ENCODE results near the gene ZNF148.

DNA sequence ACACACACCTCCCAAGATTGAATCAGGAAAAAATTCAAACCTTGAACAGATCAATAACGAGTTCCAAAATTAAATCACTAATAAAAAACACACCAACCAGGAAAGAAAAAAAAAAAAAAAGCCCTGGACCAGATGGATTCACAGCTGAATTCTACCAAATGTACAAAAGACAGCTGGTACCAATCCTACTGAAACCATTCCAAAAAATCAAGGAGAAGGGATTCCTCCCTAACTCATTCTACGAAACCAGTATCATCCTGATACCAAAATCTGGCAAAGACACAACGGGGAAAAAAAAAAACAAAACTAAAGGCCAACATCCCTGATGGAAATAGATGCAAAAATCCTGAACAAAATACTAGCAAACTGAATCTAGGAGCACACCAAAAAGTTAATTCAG lies 108.2 kb downstream of the ZNF148 start:
- TF ChIP-seq, protein P1, sequence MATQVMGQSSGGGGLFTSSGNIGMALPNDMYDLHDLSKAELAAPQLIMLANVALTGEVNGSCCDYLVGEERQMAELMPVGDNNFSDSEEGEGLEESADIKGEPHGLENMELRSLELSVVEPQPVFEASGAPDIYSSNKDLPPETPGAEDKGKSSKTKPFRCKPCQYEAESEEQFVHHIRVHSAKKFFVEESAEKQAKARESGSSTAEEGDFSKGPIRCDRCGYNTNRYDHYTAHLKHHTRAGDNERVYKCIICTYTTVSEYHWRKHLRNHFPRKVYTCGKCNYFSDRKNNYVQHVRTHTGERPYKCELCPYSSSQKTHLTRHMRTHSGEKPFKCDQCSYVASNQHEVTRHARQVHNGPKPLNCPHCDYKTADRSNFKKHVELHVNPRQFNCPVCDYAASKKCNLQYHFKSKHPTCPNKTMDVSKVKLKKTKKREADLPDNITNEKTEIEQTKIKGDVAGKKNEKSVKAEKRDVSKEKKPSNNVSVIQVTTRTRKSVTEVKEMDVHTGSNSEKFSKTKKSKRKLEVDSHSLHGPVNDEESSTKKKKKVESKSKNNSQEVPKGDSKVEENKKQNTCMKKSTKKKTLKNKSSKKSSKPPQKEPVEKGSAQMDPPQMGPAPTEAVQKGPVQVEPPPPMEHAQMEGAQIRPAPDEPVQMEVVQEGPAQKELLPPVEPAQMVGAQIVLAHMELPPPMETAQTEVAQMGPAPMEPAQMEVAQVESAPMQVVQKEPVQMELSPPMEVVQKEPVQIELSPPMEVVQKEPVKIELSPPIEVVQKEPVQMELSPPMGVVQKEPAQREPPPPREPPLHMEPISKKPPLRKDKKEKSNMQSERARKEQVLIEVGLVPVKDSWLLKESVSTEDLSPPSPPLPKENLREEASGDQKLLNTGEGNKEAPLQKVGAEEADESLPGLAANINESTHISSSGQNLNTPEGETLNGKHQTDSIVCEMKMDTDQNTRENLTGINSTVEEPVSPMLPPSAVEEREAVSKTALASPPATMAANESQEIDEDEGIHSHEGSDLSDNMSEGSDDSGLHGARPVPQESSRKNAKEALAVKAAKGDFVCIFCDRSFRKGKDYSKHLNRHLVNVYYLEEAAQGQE (IDR thresholded peaks at IDR 0.05; ENCODE audit: low read depth) = no peak
- no peak for TF ChIP-seq EP300 (IDR thresholded peaks at IDR 0.05; ENCODE audit: borderline replicate concordance)
- no peak for TF ChIP-seq TEAD4 (IDR thresholded peaks at IDR 0.05)
- TF ChIP-seq RAD21 (IDR thresholded peaks at IDR 0.05; ENCODE audit: low read depth) = no peak
- TF ChIP-seq, protein P2, sequence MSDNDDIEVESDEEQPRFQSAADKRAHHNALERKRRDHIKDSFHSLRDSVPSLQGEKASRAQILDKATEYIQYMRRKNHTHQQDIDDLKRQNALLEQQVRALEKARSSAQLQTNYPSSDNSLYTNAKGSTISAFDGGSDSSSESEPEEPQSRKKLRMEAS (IDR thresholded peaks at IDR 0.05) = no peak
- no peak for TF ChIP-seq TAF1 (IDR thresholded peaks at IDR 0.05; ENCODE audit: low read depth)
- no peak for TF ChIP-seq CEBPB (IDR thresholded peaks at IDR 0.05)
- TF ChIP-seq, protein P3, sequence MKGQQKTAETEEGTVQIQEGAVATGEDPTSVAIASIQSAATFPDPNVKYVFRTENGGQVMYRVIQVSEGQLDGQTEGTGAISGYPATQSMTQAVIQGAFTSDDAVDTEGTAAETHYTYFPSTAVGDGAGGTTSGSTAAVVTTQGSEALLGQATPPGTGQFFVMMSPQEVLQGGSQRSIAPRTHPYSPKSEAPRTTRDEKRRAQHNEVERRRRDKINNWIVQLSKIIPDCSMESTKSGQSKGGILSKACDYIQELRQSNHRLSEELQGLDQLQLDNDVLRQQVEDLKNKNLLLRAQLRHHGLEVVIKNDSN (IDR thresholded peaks at IDR 0.05) = no peak
- TF ChIP-seq YY1 (IDR thresholded peaks at IDR 0.05; ENCODE audit: low read depth) = no peak

Data from Ishikawa (cell line).